Endothelial cell (in vitro differentiated cells): ENCODE measurements around the gene ASF1B. TPM values are rescaled to one million over a fixed set of nuclear protein-coding genes. Genes with fewer than 3 reads are reported as not detected.

Experiments
- DNase-seq: peaks from one replicate; pipeline ENCODE4 v3.0.0; 2021; ENCODE audit warnings: low spot score
- H3K27ac Mint-ChIP-seq: one replicate; pipeline ENCODE4 v1.8.0; 2021; ENCODE audit warnings: mixed read lengths, inconsistent platforms; ENCODE audit not compliant: unreplicated experiment
- H3K27me3 Mint-ChIP-seq: one replicate; pipeline ENCODE4 v1.8.0; 2021; ENCODE audit warnings: mild to moderate bottlenecking, moderate library complexity, mixed read lengths, inconsistent platforms; ENCODE audit not compliant: unreplicated experiment
- H3K36me3 Mint-ChIP-seq: one replicate; pipeline ENCODE4 v1.8.0; 2021; ENCODE audit warnings: mild to moderate bottlenecking, low read depth, mixed read lengths, inconsistent platforms; ENCODE audit not compliant: unreplicated experiment
- H3K4me1 Mint-ChIP-seq: one replicate; pipeline ENCODE4 v1.8.0; 2021; ENCODE audit warnings: mild to moderate bottlenecking, mixed read lengths, inconsistent platforms; ENCODE audit not compliant: unreplicated experiment
- H3K4me3 Mint-ChIP-seq: one replicate; pipeline ENCODE4 v1.8.0; 2021; ENCODE audit warnings: mild to moderate bottlenecking, mixed read lengths, inconsistent platforms; ENCODE audit not compliant: unreplicated experiment
- H3K9me3 Mint-ChIP-seq: one replicate; pipeline ENCODE4 v1.8.0; 2021; ENCODE audit warnings: mixed read lengths, inconsistent platforms; ENCODE audit not compliant: unreplicated experiment
- CTCF ChIP-seq: fragments of 200-600 bp; sonication (generic); IDR thresholded peaks from one replicate; pipeline ENCODE4 v1.5.0; 2021; ENCODE audit warnings: antibody characterized with exemption; ENCODE audit not compliant: unreplicated experiment
- total RNA-seq: library from RNA; stranded (reverse); fragmentation: NEBNext Ultra II Directional; extraction: Animal tissue kit (Norgen Biotek cat#: 25700); gene quantifications from one replicate; pipeline ENCODE4 v1.2.1, GENCODE V29; 2021; ENCODE audit not compliant: unreplicated experiment

The ASF1B gene
- total RNA-seq, 1 donor from 2014 or later, result 7.1 TPM

GRCh38 chr19:14168993-14169392 is 32.6 kb upstream of the ASF1B start:
- H3K9me3 Mint-ChIP-seq, result no peaks in the 10 kb centered on the region
- H3K4me1 Mint-ChIP-seq, result no peaks in the 10 kb centered on the region
- H3K4me3 Mint-ChIP-seq, result peak overlapping the region; percentile 51
- TF ChIP-seq CTCF, result no peak
- H3K27me3 Mint-ChIP-seq, result peaks cover 13% of the 10 kb centered on the region
- DNase-seq, result no peak
- no peak overlapping the region for H3K27ac Mint-ChIP-seq
- peaks cover 30% of the 10 kb centered on the region for H3K36me3 Mint-ChIP-seq

GRCh38 chr19:14168259-14168972 is 32.0 kb upstream of the ASF1B start:
- Mint-ChIP-seq H3K36me3 (peaks cover 30% of the 10 kb centered on the region), H3K9me3 (no peaks in the 10 kb centered on the region), H3K27ac (no peak overlapping the region), H3K4me3 (no peak overlapping the region), H3K4me1 (no peaks in the 10 kb centered on the region), H3K27me3 (peaks cover 12% of the 10 kb centered on the region)
- no peak for TF ChIP-seq CTCF
- no peak for DNase-seq

- no peaks in the 10 kb centered on the region for H3K9me3 Mint-ChIP-seq
- peaks cover 15% of the 10 kb centered on the region for H3K27me3 Mint-ChIP-seq
- no peak for DNase-seq
- H3K4me3 Mint-ChIP-seq, result no peak overlapping the region
- H3K27ac Mint-ChIP-seq, result no peak overlapping the region
- no peaks in the 10 kb centered on the region for H3K4me1 Mint-ChIP-seq
- TF ChIP-seq CTCF, result no peak
- H3K36me3 Mint-ChIP-seq, result peaks cover 30% of the 10 kb centered on the region
Observed at GRCh38 chr19:14167576-14168138, 31.3 kb upstream of the ASF1B start.

GRCh38 chr19:14166999-14167575 is 30.7 kb upstream of the ASF1B start:
- Mint-ChIP-seq H3K4me1 (no peaks in the 10 kb centered on the region), H3K27ac (no peak overlapping the region), H3K9me3 (no peaks in the 10 kb centered on the region), H3K4me3 (no peak overlapping the region), H3K27me3 (peaks cover 16% of the 10 kb centered on the region), H3K36me3 (peaks cover 30% of the 10 kb centered on the region)
- TF ChIP-seq CTCF, result no peak
- DNase-seq, result no peak
